Activated T-cell treated with anti-CD3 and anti-CD28 coated beads, Interleukin-2, amount 50 U/mL, for 72 hours (primary cell): ENCODE measurements around the gene MORN4. TPM values are rescaled to one million over a fixed set of nuclear protein-coding genes. Genes with fewer than 3 reads are reported as not detected.

Experiments used
- ATAC-seq, 2 donors: fragments of 150-1000 bp; cut with Tn5 transposase; replicated peaks in 1 of 2; 2 replicates each; pipeline ENCODE4 v1.10.0; 2021; ENCODE audit warnings: moderate library complexity in 2 of 2, mild to moderate bottlenecking in 1 of 2
- DNase-seq, 2 donors: peaks; one replicate each; pipeline ENCODE4 v3.0.0; 2021 to 2022; ENCODE audit warnings: mixed read lengths in 1 of 2
- H3K27ac Mint-ChIP-seq: one replicate; pipeline ENCODE4 v1.8.0; 2022; ENCODE audit warnings: mild to moderate bottlenecking, moderate library complexity, mixed read lengths
- H3K27me3 Mint-ChIP-seq: one replicate; pipeline ENCODE4 v1.8.0; 2022; ENCODE audit warnings: low read depth, mixed read lengths
- H3K36me3 Mint-ChIP-seq, 2 donors: one replicate each; pipeline ENCODE4 v1.8.0; 2022; ENCODE audit warnings: mixed read lengths in 2 of 2, mild to moderate bottlenecking in 1 of 2; ENCODE audit not compliant: insufficient read depth in 2 of 2
- H3K4me1 Mint-ChIP-seq: one replicate; pipeline ENCODE4 v1.8.0; 2022; ENCODE audit warnings: low read depth, mixed read lengths
- H3K4me3 Mint-ChIP-seq, 2 donors: one replicate each; pipeline ENCODE4 v1.8.0; 2022; ENCODE audit warnings: mild to moderate bottlenecking in 2 of 2, mixed read lengths in 2 of 2, moderate library complexity in 2 of 2
- H3K9me3 Mint-ChIP-seq, 2 donors: one replicate each; pipeline ENCODE4 v1.8.0; 2022; ENCODE audit warnings: mixed read lengths in 2 of 2
- total RNA-seq, 2 donors: library from RNA; stranded (reverse); gene quantifications; one replicate each; pipeline ENCODE4 v1.2.3, GENCODE V29; 2022

Gene MORN4
- total RNA-seq, result 1 to 10 TPM; 4.4 to 7.6 TPM

GRCh38 chr10:97632949-97633884 is at the start of gene MORN4:
Gene MORN4 (minus strand): TSS chr10:97633500. CDS start chr10:97619653, 13,847 bp downstream.
- Mint-ChIP-seq H3K27ac (peak within 1 kb of the TSS; percentile 83), H3K4me1 (peaks cover 21% of the 10 kb centered on the region), H3K4me3 (peak within 1 kb of the TSS; percentile 93 to 98), H3K36me3 (peaks cover 2% of the 10 kb centered on the region in 2 donors), H3K9me3 (no peaks in the 10 kb centered on the region), H3K27me3 (no peaks in the 10 kb centered on the region)
- DNase-seq (peak; percentile 93 to 95), ATAC-seq (peak; percentile 99)

GRCh38 chr10:97682042-97682441 is 48.7 kb upstream of the MORN4 start:
- Mint-ChIP-seq H3K27me3 (no peaks in the 10 kb centered on the region), H3K27ac (no peak overlapping the region), H3K4me3 (no peak overlapping the region), H3K36me3 (no peaks in the 10 kb centered on the region), H3K4me1 (peaks cover 8% of the 10 kb centered on the region), H3K9me3 (no peaks in the 10 kb centered on the region)
- DNase-seq, result no peak
- no peak for ATAC-seq

- Mint-ChIP-seq H3K9me3 (no peaks in the 10 kb centered on the region), H3K4me1 (peaks cover 5% of the 10 kb centered on the region), H3K27me3 (no peaks in the 10 kb centered on the region), H3K27ac (no peak overlapping the region), H3K36me3 (no peaks in the 10 kb centered on the region), H3K4me3 (no peak overlapping the region)
- ATAC-seq (no peak), DNase-seq (no peak)
Observed at GRCh38 chr10:97679594-97679993, 46.3 kb upstream of the MORN4 start.

- ATAC-seq, result peak; percentile 68 to 77
- Mint-ChIP-seq H3K36me3 (no peaks in the 10 kb centered on the region), H3K4me1 (peaks cover 15% of the 10 kb centered on the region), H3K27ac (no peak overlapping the region), H3K9me3 (no peaks in the 10 kb centered on the region), H3K27me3 (no peaks in the 10 kb centered on the region), H3K4me3 (no peak overlapping the region)
- DNase-seq, result peak; percentile 32 to 44
Observed at GRCh38 chr10:97676770-97677581, 43.7 kb upstream of the MORN4 start.

- Mint-ChIP-seq H3K4me1 (peaks cover 15% of the 10 kb centered on the region), H3K27ac (no peak overlapping the region), H3K27me3 (no peaks in the 10 kb centered on the region), H3K4me3 (no peak overlapping the region), H3K9me3 (no peaks in the 10 kb centered on the region), H3K36me3 (no peaks in the 10 kb centered on the region)
- DNase-seq (no peak), ATAC-seq (no peak)
Observed at GRCh38 chr10:97675222-97675621, 41.9 kb upstream of the MORN4 start.

GRCh38 chr10:97673736-97674525 is 40.6 kb upstream of the MORN4 start:
- H3K4me1 Mint-ChIP-seq, result peaks cover 15% of the 10 kb centered on the region
- no peak overlapping the region for H3K27ac Mint-ChIP-seq
- H3K27me3 Mint-ChIP-seq, result no peaks in the 10 kb centered on the region
- H3K4me3 Mint-ChIP-seq, result no peak overlapping the region
- DNase-seq (peak; percentile 31 to 52), ATAC-seq (peak; percentile 79 to 86)
- H3K36me3 Mint-ChIP-seq, result no peaks in the 10 kb centered on the region
- no peaks in the 10 kb centered on the region for H3K9me3 Mint-ChIP-seq

GRCh38 chr10:97669571-97669970 is 36.3 kb upstream of the MORN4 start:
- Mint-ChIP-seq H3K27ac (no peak overlapping the region), H3K4me1 (peaks cover 10% of the 10 kb centered on the region), H3K36me3 (peaks cover 0 to 6% of the 10 kb centered on the region in 2 donors), H3K27me3 (no peaks in the 10 kb centered on the region), H3K4me3 (no peak overlapping the region), H3K9me3 (no peaks in the 10 kb centered on the region)
- ATAC-seq (no peak), DNase-seq (no peak)

GRCh38 chr10:97667463-97667862 is 34.2 kb upstream of the MORN4 start:
- Mint-ChIP-seq H3K36me3 (peaks cover 0 to 10% of the 10 kb centered on the region in 2 donors), H3K27ac (no peak overlapping the region), H3K4me1 (no peaks in the 10 kb centered on the region), H3K27me3 (no peaks in the 10 kb centered on the region), H3K9me3 (no peaks in the 10 kb centered on the region), H3K4me3 (no peak overlapping the region)
- DNase-seq (no peak), ATAC-seq (no peak)

- H3K36me3 Mint-ChIP-seq, result peaks cover 0 to 12% of the 10 kb centered on the region in 2 donors
Observed at GRCh38 chr10:97666992-97667391, 33.7 kb upstream of the MORN4 start.

GRCh38 chr10:97664282-97664850 is 31.1 kb upstream of the MORN4 start:
- ATAC-seq, result no peak
- DNase-seq, result no peak
- Mint-ChIP-seq H3K4me1 (no peaks in the 10 kb centered on the region), H3K36me3 (peaks cover 0 to 12% of the 10 kb centered on the region in 2 donors), H3K4me3 (no peak overlapping the region), H3K27ac (peak overlapping the region; percentile 11), H3K27me3 (no peaks in the 10 kb centered on the region), H3K9me3 (no peaks in the 10 kb centered on the region)

More at GRCh38 chr10:97666992-97667391, 33.7 kb upstream of the MORN4 start:
- Mint-ChIP-seq H3K4me1 (no peaks in the 10 kb centered on the region), H3K4me3 (no peak overlapping the region), H3K27me3 (no peaks in the 10 kb centered on the region), H3K27ac (no peak overlapping the region), H3K9me3 (no peaks in the 10 kb centered on the region)
- DNase-seq, result no peak
- no peak for ATAC-seq

- Mint-ChIP-seq H3K36me3 (peaks cover 0 to 18% of the 10 kb centered on the region in 2 donors), H3K9me3 (no peaks in the 10 kb centered on the region), H3K27me3 (no peaks in the 10 kb centered on the region), H3K27ac (no peak overlapping the region), H3K4me3 (no peak overlapping the region), H3K4me1 (no peaks in the 10 kb centered on the region)
- no peak for DNase-seq
- ATAC-seq, result no peak
Observed at GRCh38 chr10:97659589-97659988, 26.3 kb upstream of the MORN4 start.

GRCh38 chr10:97656777-97657176 is 23.5 kb upstream of the MORN4 start:
- H3K27ac Mint-ChIP-seq, result no peak overlapping the region
- no peak for ATAC-seq
- no peak for DNase-seq
- no peaks in the 10 kb centered on the region for H3K27me3 Mint-ChIP-seq
- no peaks in the 10 kb centered on the region for H3K9me3 Mint-ChIP-seq
- no peaks in the 10 kb centered on the region for H3K4me1 Mint-ChIP-seq
- peaks cover 0 to 16% of the 10 kb centered on the region in 2 donors for H3K36me3 Mint-ChIP-seq
- no peak overlapping the region for H3K4me3 Mint-ChIP-seq
